MM.1S (cell line): Measurements from ENCODE around the gene SULT1C2.

Experiments used
- DNase-seq: peaks from one replicate; pipeline ENCODE4 v3.0.0-alpha.2; 2015
- H2AFZ ChIP-seq: fragments of 300-600 bp; sonication (generic); 2 replicates; pipeline ENCODE4 v1.6.0; 2016; ENCODE audit warnings: antibody characterized with exemption, low read length
- H3F3A ChIP-seq: fragments of 300-600 bp; sonication (generic); 2 replicates; pipeline ENCODE4 v1.6.1; 2016; ENCODE audit warnings: mild to moderate bottlenecking, antibody characterized with exemption, low read length, moderate library complexity, mixed read lengths; ENCODE audit not compliant: insufficient read depth
- H3K27ac ChIP-seq: fragments of 300-600 bp; sonication (generic); 2 replicates; pipeline ENCODE4 v1.5.1; 2016; ENCODE audit warnings: mild to moderate bottlenecking, low read length
- H3K27me3 ChIP-seq: fragments of 300-600 bp; sonication (generic); replicated peaks from 2 replicates; pipeline ENCODE4 v1.6.0; 2016; ENCODE audit warnings: low read length; ENCODE audit not compliant: insufficient read depth
- H3K36me3 ChIP-seq: fragments of 300-600 bp; sonication (generic); replicated peaks from 2 replicates; pipeline ENCODE4 v1.6.1; 2016; ENCODE audit warnings: mild to moderate bottlenecking, low read length, mixed read lengths; ENCODE audit not compliant: insufficient read depth
- H3K4me1 ChIP-seq: fragments of 300-600 bp; sonication (generic); 2 replicates; pipeline ENCODE4 v1.6.1; 2016; ENCODE audit warnings: low read length, mixed read lengths
- H3K4me2 ChIP-seq: fragments of 300-600 bp; sonication (generic); 2 replicates; pipeline ENCODE4 v1.6.0; 2016; ENCODE audit warnings: low read depth, low read length
- H3K4me3 ChIP-seq: fragments of 300-600 bp; sonication (generic); 2 replicates; pipeline ENCODE4 v1.5.1; 2016; ENCODE audit warnings: low read length, mixed read lengths
- H3K79me2 ChIP-seq: fragments of 300-600 bp; sonication (generic); 2 replicates; pipeline ENCODE4 v1.6.1; 2016; ENCODE audit warnings: mixed run types, low read length, mixed read lengths
- H3K9ac ChIP-seq: fragments of 300-600 bp; sonication (generic); 2 replicates; pipeline ENCODE4 v1.6.1; 2016; ENCODE audit warnings: low read length, mixed read lengths
- H3K9me2 ChIP-seq: fragments of 300-600 bp; sonication (generic); replicated peaks from 2 replicates; pipeline ENCODE4 v1.6.1; 2016; ENCODE audit warnings: mild to moderate bottlenecking, low read length, mixed read lengths; ENCODE audit not compliant: insufficient read depth
- H3K9me3 ChIP-seq: fragments of 300-600 bp; sonication (generic); replicated peaks from 2 replicates; pipeline ENCODE4 v1.6.1; 2016; ENCODE audit warnings: mild to moderate bottlenecking, low read length, mixed read lengths; ENCODE audit not compliant: insufficient read depth
- H4K20me1 ChIP-seq: fragments of 300-600 bp; sonication (generic); 2 replicates; pipeline ENCODE4 v1.6.1; 2016; ENCODE audit warnings: mild to moderate bottlenecking, low read length, moderate library complexity, mixed read lengths; ENCODE audit not compliant: insufficient read depth
- EZH2 ChIP-seq: fragments of 300-600 bp; sonication (generic); optimal IDR thresholded peaks from 2 replicates; pipeline ENCODE3; 2017; ENCODE audit warnings: low read depth, mild to moderate bottlenecking, antibody characterized with exemption, low read length, mixed read lengths
- EZH2phosphoT487 ChIP-seq: fragments of 300-600 bp; sonication (generic); IDR thresholded peaks from 2 replicates; pipeline ENCODE4 v1.6.1; 2018; ENCODE audit warnings: antibody characterized with exemption, low read length
- TF ChIP-seq, protein P1 (sequence below): fragments of 300-600 bp; sonication (generic); IDR thresholded peaks from 2 replicates; pipeline ENCODE4 v1.5.1; 2016; ENCODE audit warnings: antibody characterized with exemption, low read length, mixed read lengths

Gene SULT1C2

DNA sequence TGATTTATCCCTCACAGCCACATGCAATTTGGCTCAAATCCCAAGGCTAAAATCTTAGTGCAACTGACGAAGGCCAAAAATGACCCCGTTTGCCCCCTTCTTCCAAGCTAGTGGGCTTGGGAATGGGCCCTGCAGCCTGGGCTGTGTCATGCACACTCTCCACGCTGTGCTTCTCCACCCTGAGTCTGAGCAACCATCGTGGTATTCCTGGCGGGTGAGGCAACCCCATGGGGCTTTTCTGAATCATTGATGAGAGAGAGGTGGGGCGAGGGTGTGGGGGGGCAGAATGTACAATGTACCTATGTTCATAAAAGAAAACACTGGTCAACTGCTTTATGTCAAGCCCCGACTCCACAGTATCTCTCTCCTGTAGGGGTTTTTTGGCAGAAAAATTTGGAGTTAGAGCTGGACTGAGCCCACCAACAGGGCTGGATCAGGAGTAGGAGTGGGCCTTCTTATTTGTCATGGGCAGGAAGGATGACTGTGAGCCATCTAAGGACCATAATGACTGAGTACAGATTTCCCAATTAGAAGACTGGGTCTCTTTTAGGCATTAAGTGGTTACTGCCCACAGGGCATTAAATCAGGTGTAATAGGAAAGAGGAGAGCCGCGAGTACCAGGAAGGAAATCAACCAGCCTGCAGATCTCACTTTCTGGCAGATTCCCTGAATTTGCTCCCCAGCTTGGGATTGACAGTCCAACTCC lies 8.9 kb downstream of the SULT1C2 start:
- no peak overlapping the region for H3K4me2 ChIP-seq
- H3K4me3 ChIP-seq = no peak overlapping the region
- no peaks in the 10 kb centered on the region for H4K20me1 ChIP-seq
- H3K79me2 ChIP-seq = no peaks in the 10 kb centered on the region
- peaks cover 9% of the 10 kb centered on the region; the same call in 1 of the 2 replicates for H3K4me1 ChIP-seq
- H3K36me3 ChIP-seq = no peaks in the 10 kb centered on the region
- TF ChIP-seq, protein P1, sequence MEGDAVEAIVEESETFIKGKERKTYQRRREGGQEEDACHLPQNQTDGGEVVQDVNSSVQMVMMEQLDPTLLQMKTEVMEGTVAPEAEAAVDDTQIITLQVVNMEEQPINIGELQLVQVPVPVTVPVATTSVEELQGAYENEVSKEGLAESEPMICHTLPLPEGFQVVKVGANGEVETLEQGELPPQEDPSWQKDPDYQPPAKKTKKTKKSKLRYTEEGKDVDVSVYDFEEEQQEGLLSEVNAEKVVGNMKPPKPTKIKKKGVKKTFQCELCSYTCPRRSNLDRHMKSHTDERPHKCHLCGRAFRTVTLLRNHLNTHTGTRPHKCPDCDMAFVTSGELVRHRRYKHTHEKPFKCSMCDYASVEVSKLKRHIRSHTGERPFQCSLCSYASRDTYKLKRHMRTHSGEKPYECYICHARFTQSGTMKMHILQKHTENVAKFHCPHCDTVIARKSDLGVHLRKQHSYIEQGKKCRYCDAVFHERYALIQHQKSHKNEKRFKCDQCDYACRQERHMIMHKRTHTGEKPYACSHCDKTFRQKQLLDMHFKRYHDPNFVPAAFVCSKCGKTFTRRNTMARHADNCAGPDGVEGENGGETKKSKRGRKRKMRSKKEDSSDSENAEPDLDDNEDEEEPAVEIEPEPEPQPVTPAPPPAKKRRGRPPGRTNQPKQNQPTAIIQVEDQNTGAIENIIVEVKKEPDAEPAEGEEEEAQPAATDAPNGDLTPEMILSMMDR = no peak
- TF ChIP-seq EZH2 (no peak), EZH2phosphoT487 (no peak)
- no peaks in the 10 kb centered on the region for H3K27me3 ChIP-seq
- no peaks in the 10 kb centered on the region for H3F3A ChIP-seq
- H2AFZ ChIP-seq = no peak overlapping the region
- no peak for DNase-seq
- H3K27ac ChIP-seq = no peak overlapping the region
- no peaks in the 10 kb centered on the region for H3K9me3 ChIP-seq
- no peak overlapping the region for H3K9ac ChIP-seq
- no peaks in the 10 kb centered on the region for H3K9me2 ChIP-seq

DNA sequence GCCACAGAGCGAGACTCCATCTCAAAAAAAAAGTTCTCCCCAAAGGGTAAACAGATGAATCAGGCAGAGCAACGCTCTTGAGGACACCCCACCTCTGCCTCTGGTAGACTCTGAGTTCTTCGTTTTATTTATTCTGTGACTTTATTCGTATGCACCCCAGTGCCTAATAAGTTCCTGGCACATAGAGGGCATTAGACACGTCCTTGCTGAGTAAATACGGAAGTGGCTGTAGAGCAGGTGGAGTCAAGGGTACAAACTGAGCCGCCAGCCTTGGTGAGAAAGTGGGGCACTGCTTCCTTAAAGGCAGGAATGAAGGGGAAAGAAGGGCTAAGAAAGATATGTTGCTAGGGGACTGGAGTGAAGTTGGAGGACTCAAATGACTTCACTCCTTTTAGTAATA lies 12.9 kb downstream of the SULT1C2 start:
- Histone ChIP-seq H3K27ac (no peak overlapping the region), H2AFZ (no peak overlapping the region)

DNA sequence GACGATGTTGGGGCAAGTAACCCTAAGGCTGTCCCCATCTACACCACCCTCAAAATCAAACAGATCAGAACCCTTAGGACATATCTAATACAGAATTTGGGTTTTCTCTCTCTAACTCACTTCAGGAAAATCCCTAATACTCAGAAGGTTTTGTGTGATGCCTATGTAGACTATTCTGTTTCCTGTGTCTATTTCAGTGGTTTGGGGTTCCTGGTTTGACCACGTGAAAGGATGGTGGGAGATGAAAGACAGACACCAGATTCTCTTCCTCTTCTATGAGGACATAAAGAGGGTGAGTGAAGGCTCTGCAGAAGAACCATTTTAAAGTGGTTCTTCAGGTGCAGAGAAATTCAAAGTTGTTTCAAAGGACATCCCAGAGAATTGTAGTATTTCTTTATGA lies 16.3 kb downstream of the SULT1C2 start:
- H3K27ac ChIP-seq = no peak overlapping the region
- no peaks in the 10 kb centered on the region for H3F3A ChIP-seq
- H3K9ac ChIP-seq = no peak overlapping the region
- no peaks in the 10 kb centered on the region for H3K27me3 ChIP-seq
- TF ChIP-seq, protein P1 = no peak
- TF ChIP-seq EZH2 (no peak), EZH2phosphoT487 (no peak)
- no peaks in the 10 kb centered on the region for H3K9me3 ChIP-seq
- H3K4me1 ChIP-seq = peaks cover 9% of the 10 kb centered on the region; the same call in 1 of the 2 replicates
- no peaks in the 10 kb centered on the region for H4K20me1 ChIP-seq
- H3K4me2 ChIP-seq = no peak overlapping the region
- DNase-seq = no peak
- no peaks in the 10 kb centered on the region for H3K79me2 ChIP-seq
- no peaks in the 10 kb centered on the region for H3K36me3 ChIP-seq
- H3K4me3 ChIP-seq = no peak overlapping the region
- H3K9me2 ChIP-seq = no peaks in the 10 kb centered on the region
- no peak overlapping the region for H2AFZ ChIP-seq

More for the DNA sequence above, 12.9 kb downstream of the SULT1C2 start:
- no peak for DNase-seq
- Histone ChIP-seq H3K4me1 (peaks cover 9% of the 10 kb centered on the region; the same call in 1 of the 2 replicates), H3K4me2 (peak overlapping the region; percentile 3; the same call in 1 of the 2 replicates), H4K20me1 (no peaks in the 10 kb centered on the region), H3K9ac (no peak overlapping the region), H3K9me3 (no peaks in the 10 kb centered on the region), H3K36me3 (no peaks in the 10 kb centered on the region), H3K27me3 (no peaks in the 10 kb centered on the region), H3K4me3 (no peak overlapping the region), H3K9me2 (no peaks in the 10 kb centered on the region), H3F3A (no peaks in the 10 kb centered on the region), H3K79me2 (no peaks in the 10 kb centered on the region)
- TF ChIP-seq, protein P1 = no peak
- TF ChIP-seq EZH2phosphoT487 (no peak), EZH2 (no peak)
